Mammary epithelial cell (primary cell): ENCODE data around the gene UPF2.

ENCODE experiments used
- CTCF ChIP-seq, 2 donors: IDR thresholded peaks in 1 of 2; conservative IDR thresholded peaks in 1 of 2; 2 replicates each; pipeline ENCODE4 v1.5.1; 2011 to 2012; ENCODE audit warnings: inconsistent platforms in 2 of 2, low read length in 2 of 2, mild to moderate bottlenecking in 2 of 2, control low read depth in 1 of 2, low read depth in 1 of 2; ENCODE audit not compliant: insufficient read depth in 1 of 2; ENCODE audit errors: extremely low read depth in 1 of 2
- EZH2 ChIP-seq: IDR thresholded peaks from 2 replicates; pipeline ENCODE4 v1.6.1; 2012; ENCODE audit warnings: low read length, inconsistent platforms, borderline replicate concordance

GRCh38 chr10:11901833-11902475, 140.7 kb downstream of the UPF2 start:
- TF ChIP-seq CTCF (conservative IDR thresholded peaks at IDR 0.05 in 1 of 2, IDR thresholded peaks at IDR 0.05 in 1 of 2; ENCODE audit: extremely low read depth in 1 of 2, insufficient read depth in 1 of 2, low read depth in 1 of 2, low read length in 2 of 2) = no peak
- TF ChIP-seq EZH2 = no peak
